Fibroblast of skin of right biceps (primary cell): ENCODE data around the gene SNIP1.
"Not testable (repeated sequence)": the region's sequence is repeated elsewhere in the genome, so short reads cannot be mapped to it uniquely, and the experiment has no call there.

ENCODE experiments used
- DNase-seq: peaks from one replicate; pipeline ENCODE4 v3.0.0-alpha.2; 2013

The SNIP1 gene

GRCh38 chr1:37559080-37559479 lies 5.0 kb upstream of the SNIP1 start:
- DNase-seq = no peak

- DNase-seq = no peak
Measured at GRCh38 chr1:37558411-37558810, 4.3 kb upstream of the SNIP1 start.

GRCh38 chr1:37557402-37557801 lies 3.3 kb upstream of the SNIP1 start:
- DNase-seq = no peak

- peak; percentile 83 for DNase-seq
Measured at GRCh38 chr1:37556712-37557196, 2.7 kb upstream of the SNIP1 start, which contains the start of gene DNALI1. DNALI1 (plus strand) TSS chr1:37556940; CDS start chr1:37556995, 55 bp downstream.

- no peak for DNase-seq
Measured at GRCh38 chr1:37553598-37553926, 531 bp downstream of the SNIP1 start.

- DNase-seq = no peak
Measured at GRCh38 chr1:37549341-37549740, 4.8 kb downstream of the SNIP1 start.

- no peak for DNase-seq
Measured at GRCh38 chr1:37545019-37545418, 9.1 kb downstream of the SNIP1 start.

- no peak for DNase-seq
Measured at GRCh38 chr1:37544530-37544929, 9.6 kb downstream of the SNIP1 start.

- DNase-seq = no peak
Measured at GRCh38 chr1:37540036-37540785, 13.9 kb downstream of the SNIP1 start.

- DNase-seq = not testable (repeated sequence)
Measured at GRCh38 chr1:37539154-37539553, 14.9 kb downstream of the SNIP1 start.

- no peak for DNase-seq
Measured at GRCh38 chr1:37537378-37537777, 16.7 kb downstream of the SNIP1 start.

GRCh38 chr1:37533317-37534093 lies 20.6 kb downstream of the SNIP1 start:
- DNase-seq = no peak

- DNase-seq = not testable (repeated sequence)
Measured at GRCh38 chr1:37532418-37533156, 21.5 kb downstream of the SNIP1 start.

- DNase-seq = not testable (repeated sequence)
Measured at GRCh38 chr1:37529888-37530287, 24.2 kb downstream of the SNIP1 start.

GRCh38 chr1:37519613-37520012 lies 34.5 kb downstream of the SNIP1 start:
- no peak for DNase-seq

- not testable (repeated sequence) for DNase-seq
Measured at GRCh38 chr1:37518929-37519328, 35.2 kb downstream of the SNIP1 start.

GRCh38 chr1:37518241-37518640 lies 35.9 kb downstream of the SNIP1 start:
- not testable (repeated sequence) for DNase-seq

- DNase-seq = no peak
Measured at GRCh38 chr1:37517569-37517968, 36.5 kb downstream of the SNIP1 start.

- DNase-seq = no peak
Measured at GRCh38 chr1:37515185-37516034, 38.7 kb downstream of the SNIP1 start.

- DNase-seq = peak; percentile 80
Measured at GRCh38 chr1:37514350-37515184, 39.5 kb downstream of the SNIP1 start, which contains the start of gene MEAF6. MEAF6 (minus strand) TSS chr1:37514766; CDS start chr1:37514746, 20 bp downstream.

GRCh38 chr1:37513795-37514349 lies 40.2 kb downstream of the SNIP1 start:
- DNase-seq = no peak
